A172 (cell line): Measurements from ENCODE around the gene CD160. TPM values are rescaled to one million over a fixed set of nuclear protein-coding genes. Genes with fewer than 3 reads are reported as not detected.
A peak's percentile ranks its signal among the peaks of the same experiment; 100 is the strongest.
"Not testable (repeated sequence)": the region's sequence is repeated elsewhere in the genome, so short reads cannot be mapped to it uniquely, and the experiment has no call there.

Source experiments
- DNase-seq: peaks from one replicate; pipeline ENCODE4 v3.0.0-alpha.2; 2015; ENCODE audit warnings: low spot score
- total RNA-seq: library from RNA; depleted of rRNA; stranded (reverse); fragments of >200 nt; shearing (Covaris generic); gene quantifications from 2 replicates; pipeline ENCODE4 v1.2.3, GENCODE V29; 2014

The CD160 gene
- total RNA-seq, 1 experiment from 2014 or later, result not detected

DNA sequence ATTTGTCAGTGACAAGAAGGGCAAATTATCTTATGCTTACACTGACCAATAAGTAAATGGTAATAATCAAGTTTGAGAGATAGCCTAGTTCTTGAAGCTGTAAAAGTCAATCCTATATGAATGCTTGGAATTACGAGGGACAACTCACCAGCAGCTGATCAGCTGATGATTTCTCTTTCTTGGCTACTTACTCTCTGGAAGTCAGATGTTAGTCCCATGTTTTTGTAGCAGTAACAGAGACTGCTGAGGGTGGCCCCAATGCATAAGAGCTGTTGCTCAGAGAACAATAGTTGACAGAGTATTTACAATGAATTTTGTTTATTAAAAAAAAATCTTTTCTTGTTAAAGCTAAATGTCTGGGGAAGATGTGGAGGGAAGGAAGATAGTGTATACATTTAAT lies 39.3 kb downstream of the CD160 start:
- DNase-seq, result no peak

DNA sequence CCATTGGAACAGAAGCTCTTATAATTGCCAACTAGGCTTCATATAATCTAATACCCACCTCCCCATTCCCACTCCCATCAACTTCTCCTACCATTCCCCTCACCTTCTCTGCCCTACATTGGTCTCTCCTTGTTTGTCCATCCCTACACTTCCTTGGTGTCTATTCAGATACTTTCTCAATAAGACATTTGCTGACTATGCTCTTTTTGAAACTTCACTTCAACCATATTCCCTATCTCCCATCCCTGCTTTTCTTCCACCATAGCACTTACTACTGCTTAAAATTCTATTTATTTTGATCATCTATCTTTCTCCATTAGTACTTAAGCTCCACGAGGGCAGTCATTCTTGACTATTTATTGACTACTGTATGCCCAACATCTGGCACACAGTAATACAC lies 40.4 kb downstream of the CD160 start:
- no peak for DNase-seq

DNA sequence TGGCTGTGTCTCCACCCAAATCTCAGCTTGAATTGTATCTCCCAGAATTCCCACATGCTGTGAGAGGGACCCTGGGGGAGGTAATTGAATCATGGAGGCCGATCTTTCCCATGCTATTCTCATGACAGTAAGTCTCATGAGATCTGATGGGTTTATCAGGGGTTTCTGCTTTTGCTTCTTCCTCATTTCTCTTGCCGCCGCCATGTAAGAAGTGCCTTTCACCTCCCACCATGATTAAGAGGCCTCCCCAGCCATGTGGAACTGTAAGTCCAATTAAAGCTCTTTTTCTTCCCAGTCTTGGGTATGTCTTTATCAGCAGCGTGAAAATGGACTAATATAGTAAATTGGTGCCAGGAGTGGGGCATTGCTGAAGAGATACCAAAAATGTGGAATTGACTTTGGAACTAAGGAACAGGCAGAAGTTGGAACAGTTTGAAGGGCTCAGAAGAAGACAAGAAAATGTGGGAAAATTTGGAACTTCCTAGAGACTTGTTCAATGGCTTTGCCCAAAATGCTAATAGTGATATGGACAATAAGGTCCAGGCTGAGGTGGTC lies 41.2 kb downstream of the CD160 start:
- not testable (repeated sequence) for DNase-seq

DNA sequence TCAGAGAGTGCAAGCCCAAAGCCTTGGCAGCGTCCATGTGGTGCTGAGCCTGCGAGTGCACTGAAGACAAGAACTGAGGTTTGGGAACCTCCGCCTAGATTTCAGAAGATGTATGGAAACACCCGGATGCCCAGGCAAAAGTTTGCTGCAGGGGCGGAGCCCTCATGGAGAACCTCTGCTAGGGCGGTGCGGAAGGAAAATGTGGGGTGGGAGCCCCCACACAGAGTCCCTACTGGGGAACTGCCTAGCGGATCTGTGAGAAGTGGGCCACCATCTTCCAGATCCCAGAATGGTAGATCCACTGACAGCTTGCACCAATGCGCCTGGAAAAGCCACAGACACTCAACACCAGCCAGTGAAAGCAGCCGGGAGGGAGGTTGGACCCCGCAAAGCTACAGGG lies 42.2 kb downstream of the CD160 start:
- not testable (repeated sequence) for DNase-seq

DNA sequence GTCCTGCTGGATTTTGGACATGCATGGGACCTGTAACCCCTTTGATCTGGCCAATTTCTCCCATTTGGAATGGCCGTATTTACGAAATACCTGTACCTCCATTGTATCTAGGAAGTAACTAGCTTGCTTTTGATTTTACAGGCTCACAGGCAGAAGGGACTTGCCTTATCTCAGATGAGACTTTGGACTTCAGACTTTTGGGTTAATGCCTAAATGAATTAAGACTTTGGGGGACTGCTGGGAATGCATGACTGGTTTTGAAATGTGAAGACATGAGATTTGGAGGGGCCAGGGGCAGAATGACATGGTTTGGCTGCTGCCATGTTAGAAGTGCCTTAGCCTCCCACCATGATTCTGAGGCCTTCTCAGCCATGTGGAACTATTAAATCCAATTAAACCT lies 42.7 kb downstream of the CD160 start:
- DNase-seq, result not testable (repeated sequence)

DNA sequence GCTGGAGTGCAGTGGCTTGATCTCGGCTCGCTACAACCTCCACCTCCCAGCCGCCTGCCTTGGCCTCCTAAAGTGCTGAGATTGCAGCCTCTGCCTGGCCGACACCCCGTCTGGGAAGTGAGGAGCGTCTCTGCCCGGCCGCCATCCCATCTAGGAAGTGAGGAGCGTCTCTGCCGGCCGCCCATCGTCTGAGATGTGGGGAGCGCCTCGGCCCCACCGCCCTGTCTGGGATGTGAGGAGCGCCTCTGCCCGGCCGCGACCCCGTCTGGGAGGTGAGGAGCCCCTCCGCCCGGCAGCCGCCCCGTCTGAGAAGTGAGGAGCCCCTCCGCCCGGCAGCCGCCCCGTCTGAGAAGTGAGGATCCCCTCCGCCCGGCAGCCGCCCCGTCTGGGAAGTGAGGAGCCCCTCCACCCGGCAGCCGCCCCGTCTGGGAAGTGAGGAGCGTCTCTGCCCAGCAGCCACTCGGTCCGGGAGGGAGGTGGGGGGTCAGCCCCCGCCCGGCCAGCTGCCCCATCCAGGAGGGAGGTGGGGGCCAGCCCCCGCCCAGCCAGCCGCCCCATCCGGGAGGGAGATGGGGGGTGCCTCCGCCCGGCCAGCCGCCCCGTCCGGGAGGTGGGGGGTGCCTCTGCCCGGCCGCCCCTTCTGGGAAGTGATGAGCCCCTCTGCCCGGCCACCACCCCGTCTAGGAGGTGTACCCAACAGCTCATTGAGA lies 45.1 kb downstream of the CD160 start:
- DNase-seq, result not testable (repeated sequence)

DNA sequence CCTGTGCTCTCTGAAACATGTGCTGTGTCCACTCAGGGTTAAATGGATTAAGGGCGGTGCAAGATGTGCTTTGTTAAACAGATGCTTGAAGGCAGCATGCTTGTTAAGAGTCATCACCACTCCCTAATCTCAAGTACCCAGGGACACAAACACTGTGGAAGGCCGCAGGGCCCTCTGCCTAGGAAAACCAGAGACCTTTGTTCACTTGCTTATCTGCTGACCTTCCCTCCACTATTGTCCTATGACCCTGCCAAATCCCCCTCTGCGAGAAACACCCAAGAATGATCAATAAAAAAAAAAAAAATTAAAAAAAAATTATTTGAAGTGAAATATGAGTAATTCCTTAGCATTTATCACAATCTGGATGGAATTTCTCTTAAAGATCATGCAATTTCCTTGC lies 45.8 kb downstream of the CD160 start:
- not testable (repeated sequence) for DNase-seq

DNA sequence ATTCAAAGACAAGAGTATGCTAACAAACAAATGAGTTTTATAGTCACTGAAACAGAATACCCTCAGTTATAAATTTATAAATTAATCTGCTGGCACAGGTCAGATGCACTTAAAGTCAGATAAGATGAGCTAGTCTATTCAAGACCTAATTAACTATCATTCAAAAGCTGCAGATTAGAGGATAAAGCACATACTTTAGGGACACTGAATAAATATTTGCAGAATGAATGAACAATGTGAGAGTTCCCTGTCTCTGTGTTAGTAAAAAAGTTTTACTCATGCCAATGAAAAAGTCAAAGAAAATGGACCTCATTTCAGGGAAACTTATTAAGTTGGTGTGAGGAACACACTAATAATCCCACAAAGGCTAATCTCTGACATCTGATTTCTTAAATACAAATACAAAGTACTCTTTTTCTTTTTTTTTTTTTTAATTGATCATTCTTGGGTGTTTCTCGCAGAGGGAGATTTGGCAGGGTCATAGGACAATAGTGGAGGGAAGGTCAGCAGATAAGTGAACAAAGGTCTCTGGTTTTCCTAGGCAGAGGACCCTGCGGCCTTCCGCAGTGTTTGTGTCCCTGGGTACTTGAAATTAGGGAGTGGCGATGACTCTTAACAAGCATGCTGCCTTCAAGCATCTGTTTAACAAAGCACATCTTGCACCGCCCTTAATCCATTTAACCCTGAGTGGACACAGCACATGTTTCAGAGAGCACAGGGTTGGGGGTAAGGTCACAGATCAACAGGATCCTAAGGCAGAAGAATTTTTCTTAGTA lies 46.5 kb downstream of the CD160 start:
- DNase-seq, result not testable (repeated sequence)

DNA sequence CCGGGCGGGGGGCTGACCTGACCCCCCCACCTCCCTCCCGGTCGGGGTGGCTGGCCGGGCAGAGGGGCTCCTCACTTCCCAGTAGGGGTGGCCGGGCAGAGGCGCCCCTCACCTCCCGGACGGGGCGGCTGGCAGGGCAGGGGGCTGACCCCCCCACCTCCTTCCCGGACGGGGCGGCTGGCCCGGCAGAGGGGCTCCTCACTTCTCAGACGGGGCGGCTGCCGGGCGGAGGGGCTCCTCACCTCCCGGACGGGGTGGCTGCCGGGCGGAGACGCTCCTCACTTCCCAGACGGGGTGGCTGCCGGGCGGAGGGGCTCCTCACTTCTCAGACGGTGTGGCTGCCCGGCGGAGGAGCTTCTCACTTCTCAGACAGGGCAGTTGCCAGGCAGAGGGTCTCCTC lies 47.6 kb downstream of the CD160 start:
- DNase-seq, result not testable (repeated sequence)

DNA sequence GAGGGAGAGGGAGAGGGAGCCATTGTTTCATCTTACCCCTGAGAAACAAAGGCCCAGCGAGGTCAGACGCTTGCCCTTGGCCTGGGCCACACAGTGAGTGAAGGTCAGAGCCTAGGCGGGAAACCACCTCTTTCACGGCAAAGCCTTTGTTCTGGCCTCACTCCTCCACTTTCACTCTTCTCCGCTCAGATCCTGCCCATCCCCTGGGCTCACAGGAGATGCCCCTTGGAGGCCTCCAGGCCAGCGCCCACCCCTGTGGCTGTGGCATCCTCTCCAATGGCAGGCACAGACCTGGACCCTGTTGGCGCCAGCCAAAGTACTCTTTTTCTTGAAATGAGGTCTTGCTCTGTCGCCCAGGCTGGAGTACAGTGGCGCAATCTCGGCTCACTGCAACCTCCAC lies 48.7 kb downstream of the CD160 start:
- not testable (repeated sequence) for DNase-seq

DNA sequence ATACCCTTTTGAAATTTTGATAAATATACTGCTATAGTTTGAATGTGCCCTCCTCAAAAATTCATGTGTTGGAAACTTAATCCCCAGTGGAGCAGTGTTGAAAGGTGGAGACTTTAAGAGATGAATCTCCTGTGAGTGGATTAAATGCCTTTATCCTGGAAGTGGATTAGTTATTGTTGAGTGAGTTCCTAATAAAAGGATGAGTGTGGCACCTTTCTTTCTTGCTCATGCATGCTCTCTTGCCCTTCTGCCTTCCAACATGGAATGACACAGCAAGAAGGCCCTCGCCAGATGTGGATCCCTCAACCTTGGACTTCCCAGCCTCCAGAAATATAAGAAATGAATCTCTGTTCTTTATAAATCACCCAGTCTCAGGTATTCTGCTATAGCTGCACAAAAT lies 51.8 kb downstream of the CD160 start:
- no peak for DNase-seq

DNA sequence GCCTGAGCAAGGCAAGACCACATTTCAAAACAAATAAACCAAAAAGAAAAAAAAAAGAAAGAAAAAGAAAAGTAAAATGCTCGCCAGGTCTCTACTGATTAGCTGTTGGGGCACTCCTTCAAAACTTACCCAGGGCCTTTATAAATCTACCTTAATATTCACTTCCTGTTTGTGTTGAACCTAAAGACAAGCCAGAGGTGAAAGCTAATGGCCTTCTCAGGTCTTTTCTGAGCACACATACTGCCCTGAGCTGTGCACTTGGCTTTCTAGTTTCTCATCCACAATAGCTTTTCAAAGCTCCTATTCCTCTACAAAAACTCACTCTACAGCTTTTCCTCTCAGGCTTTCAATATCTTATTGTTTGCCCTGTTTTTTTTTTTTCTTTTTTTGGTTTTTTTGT lies 54.1 kb downstream of the CD160 start:
- no peak for DNase-seq

DNA sequence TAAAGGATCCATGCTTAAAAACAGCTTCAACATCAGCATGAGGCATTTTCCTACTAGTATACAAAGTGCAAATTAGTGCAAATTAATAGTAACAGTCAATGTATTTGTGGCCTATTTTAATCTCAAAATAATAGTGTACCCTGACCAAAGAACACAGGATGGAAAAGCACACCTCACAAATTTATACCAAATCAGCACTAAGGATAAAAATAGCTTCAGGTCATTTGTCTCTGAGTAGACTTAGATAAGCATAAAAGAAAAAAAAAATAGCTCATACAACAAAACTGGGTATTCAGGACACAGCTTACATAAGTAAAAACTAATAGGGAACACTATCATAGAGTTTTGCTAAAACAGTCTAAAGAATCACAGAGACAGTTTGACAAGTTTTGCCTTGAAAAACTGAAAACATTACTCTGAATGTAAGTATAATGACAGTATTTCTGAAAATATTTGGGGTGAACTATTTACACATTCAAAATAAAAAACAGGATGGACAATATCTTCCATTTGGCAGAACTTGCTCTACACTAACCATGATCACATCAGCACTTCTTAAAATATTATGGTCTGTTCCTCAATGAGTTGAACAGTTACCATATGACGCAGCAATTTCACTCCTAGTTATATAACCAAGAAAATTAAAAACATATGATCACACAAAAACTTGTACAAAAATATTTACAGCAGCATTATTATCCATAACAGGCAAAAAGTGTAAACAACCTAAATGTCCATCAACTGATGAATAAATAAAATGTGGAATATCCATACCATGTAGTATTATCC lies 58.3 kb downstream of the CD160 start:
- no peak for DNase-seq

DNA sequence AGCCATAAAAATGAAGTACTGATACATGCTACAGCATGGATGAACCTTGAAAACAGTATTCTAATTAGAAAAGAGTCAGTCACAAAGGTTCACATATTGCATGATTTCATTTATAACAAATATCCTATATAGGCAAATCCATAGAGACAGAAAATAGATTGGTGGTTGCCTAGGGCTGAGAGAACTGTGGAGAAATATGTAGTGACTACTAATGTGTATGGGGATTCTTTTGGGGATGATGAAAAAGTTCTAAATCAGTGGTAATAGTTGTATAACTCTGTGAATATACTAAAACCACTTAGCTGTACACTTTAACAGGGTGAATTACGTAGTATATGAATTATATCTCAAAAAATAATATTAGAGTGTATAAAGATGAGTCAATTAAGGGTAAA lies 58.8 kb downstream of the CD160 start:
- no peak for DNase-seq

DNA sequence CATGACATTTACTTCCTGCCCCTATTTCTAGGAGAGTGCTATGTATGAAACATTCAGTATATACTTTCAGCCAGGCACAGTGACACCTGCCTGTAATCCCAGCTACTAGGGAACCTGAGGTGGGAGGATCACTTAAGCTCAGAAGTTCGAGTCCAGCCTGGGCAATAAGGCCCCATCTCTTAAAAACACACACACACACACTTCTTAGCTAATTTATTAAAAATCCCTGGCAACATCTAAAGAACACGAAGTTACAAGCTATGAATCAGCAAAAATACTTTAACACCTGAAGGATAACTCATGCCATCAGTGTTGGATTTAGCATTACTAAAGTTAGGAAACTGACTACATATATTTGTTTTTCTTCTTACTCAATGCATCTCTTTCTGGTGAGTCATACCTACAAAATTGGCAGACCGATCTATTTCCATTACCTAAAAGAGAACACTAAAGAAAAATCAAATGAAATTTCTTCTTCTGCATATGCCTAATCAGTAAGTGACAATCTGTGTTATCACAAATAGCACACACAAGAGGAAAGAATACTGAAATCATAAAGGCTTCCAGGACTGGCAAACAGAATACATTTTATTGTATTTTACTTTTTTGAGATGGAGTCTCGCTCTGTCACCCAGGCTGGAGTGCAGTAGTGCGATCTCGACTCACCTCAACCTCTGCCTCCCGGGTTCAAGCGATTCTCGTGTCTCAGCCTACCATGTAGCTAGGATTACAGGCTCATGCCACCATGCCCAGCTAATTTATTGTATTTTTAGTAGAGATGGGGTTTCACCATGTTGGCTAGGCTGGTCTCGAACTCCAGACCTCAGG lies 63.2 kb downstream of the CD160 start:
- peak; percentile 92 for DNase-seq

DNA sequence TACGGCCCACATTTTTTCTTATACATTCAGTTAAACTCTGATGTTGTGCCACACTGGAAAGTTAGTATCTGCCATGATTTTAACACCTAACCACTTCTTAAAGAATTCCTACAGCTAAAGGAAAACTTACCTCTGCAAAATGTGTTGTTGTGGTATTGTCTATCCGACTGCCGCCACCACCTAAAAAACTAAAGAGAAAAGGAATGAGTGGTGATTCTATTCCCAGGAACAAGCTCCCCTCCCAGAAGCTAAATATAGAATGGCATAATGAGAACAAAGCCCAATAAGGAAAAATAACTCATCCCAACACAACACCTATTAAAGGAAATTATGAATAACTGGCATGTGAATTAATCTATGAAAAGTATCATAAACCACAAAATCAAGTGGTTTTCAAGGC lies 65.1 kb downstream of the CD160 start:
- no peak for DNase-seq

DNA sequence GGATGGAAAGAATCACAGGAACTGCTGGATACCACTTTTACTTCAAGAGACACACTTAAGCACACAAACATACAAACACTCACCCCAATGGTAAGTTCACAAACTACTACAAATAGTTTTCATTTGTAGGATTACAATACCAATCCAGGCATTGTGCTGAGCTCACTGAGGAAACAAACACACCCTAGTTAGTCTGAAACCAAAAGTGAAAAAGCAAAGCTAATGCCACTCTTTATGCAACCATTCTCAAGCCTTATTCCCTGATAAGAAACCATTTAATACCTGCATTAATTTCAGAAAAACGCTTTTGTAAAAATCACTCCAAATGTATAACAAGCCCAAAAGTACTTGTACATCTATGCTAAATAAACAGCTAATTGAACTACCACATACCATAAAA lies 66.2 kb downstream of the CD160 start:
- DNase-seq, result no peak

DNA sequence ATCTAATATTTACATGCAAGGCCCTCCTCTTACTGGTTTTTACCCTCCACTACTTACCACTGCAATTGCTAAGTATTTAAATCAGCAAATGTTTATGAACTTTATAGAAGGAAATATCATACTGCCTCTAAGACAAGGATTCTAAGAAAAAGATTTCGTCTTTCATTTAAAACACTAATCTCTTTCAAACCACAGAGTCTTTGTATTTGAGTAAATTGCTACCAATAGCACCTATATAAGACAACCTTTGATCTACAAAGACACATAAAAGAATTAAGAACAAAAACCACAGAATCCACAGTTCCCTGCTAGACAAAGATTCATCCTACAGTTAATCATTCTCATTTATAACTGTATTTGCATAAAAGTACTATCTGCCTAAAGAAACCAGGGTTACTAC lies 67.0 kb downstream of the CD160 start:
- DNase-seq, result no peak

DNA sequence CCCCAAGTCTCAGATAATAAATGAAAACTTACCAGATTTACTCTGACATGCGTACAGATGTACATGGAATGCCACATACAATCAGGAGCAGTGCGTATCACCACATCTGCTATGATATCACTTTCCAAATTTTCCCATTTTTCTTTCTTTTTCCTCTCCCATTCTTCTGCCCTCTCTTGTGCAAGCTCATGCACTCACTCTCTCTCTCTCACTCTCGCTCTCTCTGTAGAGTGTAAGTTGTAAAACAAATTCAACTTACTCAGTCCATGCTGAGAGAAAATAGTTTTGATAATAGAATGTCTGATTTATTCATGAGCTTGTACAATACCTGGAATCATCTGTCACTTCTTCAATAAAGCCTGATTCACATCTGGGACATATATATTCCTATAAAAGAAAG lies 69.3 kb downstream of the CD160 start:
- no peak for DNase-seq
